Ascending aorta (tissue), 1 donor: ENCODE data around the gene LYRM1. TPM values are rescaled to one million over a fixed set of nuclear protein-coding genes. Genes with fewer than 3 reads are reported as not detected.

ENCODE experiments used
- total RNA-seq: library from RNA; depleted of rRNA; stranded (reverse); fragments of >200 nt; gene quantifications from one replicate; pipeline ENCODE4 v1.1.0, GENCODE V29; 2016

Gene LYRM1
- total RNA-seq, 1 donor from 2014 or later, result 3.9 TPM

Other genes with a start within 250 kb of the LYRM1 start
- gene ACSM1, start 203.1 kb upstream of the LYRM1 start, total RNA-seq, result not detected
- gene THUMPD1, start 159.0 kb upstream of the LYRM1 start, total RNA-seq, result 12.7 TPM
- gene ACSM3, start 136.8 kb upstream of the LYRM1 start, total RNA-seq, result not detected
- not detected for gene ERI2, start 94.3 kb upstream of the LYRM1 start, total RNA-seq
- gene REXO5, start 94.2 kb upstream of the LYRM1 start, total RNA-seq, result 2.1 TPM
- 9.8 TPM for gene DCUN1D3, start 413 bp upstream of the LYRM1 start, total RNA-seq